ENCODE data around the gene LYZL6.

LYZL6 gene

DNA sequence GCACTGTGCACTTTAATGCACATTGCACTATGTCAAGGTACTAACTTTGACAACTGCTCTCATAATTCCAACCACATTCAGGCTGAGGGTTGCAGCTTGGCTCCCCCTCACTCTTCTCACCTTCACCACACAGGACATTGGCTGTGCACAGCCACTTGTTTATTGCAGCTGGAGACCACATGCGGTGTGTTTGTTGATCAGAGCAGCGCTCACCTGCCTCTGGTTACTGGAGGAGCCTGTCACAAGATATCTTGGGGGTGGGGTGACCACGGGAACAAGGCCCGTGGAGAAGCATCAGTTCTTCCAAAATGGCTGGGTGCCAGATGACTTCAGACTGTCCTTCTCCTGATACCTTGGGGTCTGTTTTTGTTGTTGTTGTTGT lies 52.7 kb downstream of the LYZL6 start:
- Histone ChIP-seq H3K4me2 (ENCODE audit: low read length) (no peak overlapping the region), H3K27me3 (ENCODE audit: control insufficient read depth, insufficient read depth, low read length) (no peaks in the 10 kb centered on the region), H3K36me3 (ENCODE audit: insufficient read depth, low read length) (no peaks in the 10 kb centered on the region), H3K4me3 (ENCODE audit: low read length) (no peak overlapping the region), H3K9ac (ENCODE audit: low read depth, low read length) (no peak overlapping the region), H3K9me3 (replicated peaks; ENCODE audit: low read length) (no peaks in the 10 kb centered on the region), H3K4me1 (ENCODE audit: control insufficient read depth, insufficient read depth, low read length) (peaks cover 6% of the 10 kb centered on the region)

DNA sequence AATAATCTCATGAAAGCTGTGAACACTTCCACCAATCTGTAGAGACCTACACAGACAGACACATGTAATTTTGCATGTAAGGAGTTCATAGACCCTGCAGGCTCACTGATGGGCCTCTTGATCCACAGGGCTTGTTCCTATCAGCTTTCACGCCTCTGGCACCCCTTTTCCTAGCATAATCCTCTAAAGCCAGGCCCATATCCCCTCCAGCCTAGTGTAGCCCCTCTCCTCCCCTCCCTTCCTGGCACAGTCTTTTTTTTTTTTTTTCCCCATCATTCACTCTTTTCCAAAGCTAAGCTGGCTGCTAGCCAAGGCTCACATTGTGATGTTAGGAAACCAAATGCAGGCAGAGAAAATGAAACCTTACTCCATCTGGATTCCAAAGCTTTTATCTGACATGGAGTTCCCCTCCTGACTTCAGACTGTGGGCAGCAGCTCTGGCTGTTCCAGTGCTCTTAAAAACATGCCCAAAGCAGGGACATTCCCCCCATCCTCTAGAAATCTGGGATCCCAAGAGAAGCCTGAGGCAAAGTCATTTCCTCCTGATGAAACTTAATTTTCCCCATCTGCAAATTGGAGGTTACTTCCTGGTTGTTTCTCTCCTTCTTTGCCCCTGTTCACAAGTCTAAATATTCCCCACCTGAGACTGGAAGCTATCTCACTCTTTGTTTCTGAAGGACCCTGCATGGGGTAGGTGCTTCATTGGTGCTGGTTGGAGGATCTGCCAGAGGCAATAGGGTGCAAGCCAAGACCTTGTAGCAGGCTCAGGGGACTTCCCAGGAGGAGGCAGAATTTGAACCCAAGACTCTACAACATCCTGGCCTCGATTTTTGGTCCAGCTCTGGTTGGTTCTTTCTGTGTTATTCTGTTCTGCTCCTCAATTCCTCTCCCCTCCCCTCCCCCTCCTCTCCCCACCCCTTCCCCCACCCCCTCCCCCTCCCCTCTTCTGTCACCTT lies 53.4 kb downstream of the LYZL6 start:
- Histone ChIP-seq H3K27me3 (ENCODE audit: control insufficient read depth, insufficient read depth, low read length) (no peaks in the 10 kb centered on the region), H3K4me1 (ENCODE audit: control insufficient read depth, insufficient read depth, low read length) (no peaks in the 10 kb centered on the region), H3K9me3 (replicated peaks; ENCODE audit: low read length) (no peaks in the 10 kb centered on the region), H3K9ac (ENCODE audit: low read depth, low read length) (no peak overlapping the region), H3K4me2 (ENCODE audit: low read length) (no peak overlapping the region), H3K4me3 (ENCODE audit: low read length) (no peak overlapping the region), H3K36me3 (ENCODE audit: insufficient read depth, low read length) (no peaks in the 10 kb centered on the region)

DNA sequence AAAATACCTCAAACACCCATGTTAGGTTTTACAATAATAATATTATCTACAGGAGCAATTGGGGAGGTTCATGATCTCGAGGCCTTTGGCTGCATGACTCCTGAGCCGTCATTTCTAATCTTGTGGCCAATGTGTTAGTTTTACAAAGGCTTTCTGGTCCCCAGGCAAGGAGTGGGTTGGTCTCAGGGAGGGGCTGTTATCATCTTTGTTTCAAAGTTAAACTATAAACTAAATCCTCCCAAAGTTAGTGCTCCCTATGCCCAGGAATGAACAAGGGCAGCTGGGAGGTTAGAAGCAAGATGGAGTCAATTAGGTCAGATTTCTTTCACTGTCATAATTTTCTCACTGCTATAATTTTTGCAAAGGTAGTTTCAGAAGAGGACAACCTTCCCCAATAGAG lies 54.3 kb downstream of the LYZL6 start:
- Histone ChIP-seq H3K4me3 (ENCODE audit: low read length) (no peak overlapping the region), H3K4me2 (ENCODE audit: low read length) (no peak overlapping the region), H3K9me3 (replicated peaks; ENCODE audit: low read length) (no peaks in the 10 kb centered on the region), H3K27me3 (ENCODE audit: control insufficient read depth, insufficient read depth, low read length) (no peaks in the 10 kb centered on the region), H3K9ac (ENCODE audit: low read depth, low read length) (no peak overlapping the region), H3K4me1 (ENCODE audit: control insufficient read depth, insufficient read depth, low read length) (no peaks in the 10 kb centered on the region), H3K36me3 (ENCODE audit: insufficient read depth, low read length) (no peaks in the 10 kb centered on the region)

Small RNAs within 50 kb of the gene (small RNA-seq; reads per million reads assigned to genes)
- gene RF00100 = 938 reads per million, percentile 99 among the genes with 10 or more reads in this experiment

Measured in skeletal muscle satellite cell (primary cell).